HEK293 (cell line): ENCODE results near the gene METTL25B.

Experiments used
- ZNF112 ChIP-seq: fragments of 450-650 bp; formaldehyde crosslinking; IDR thresholded peaks from 2 replicates; pipeline ENCODE4 v1.5.0; 2017; ENCODE audit warnings: missing biosample characterization, missing genetic modification characterization
- ZNF140 ChIP-seq: fragments of 450-650 bp; formaldehyde crosslinking; IDR thresholded peaks from 2 replicates; pipeline ENCODE4 v1.5.1; 2016; ENCODE audit warnings: missing biosample characterization, missing genetic modification characterization
- TF ChIP-seq, protein P1 (sequence below): fragments of 450-650 bp; formaldehyde crosslinking; IDR thresholded peaks from 2 replicates; pipeline ENCODE4 v1.5.1; 2016; ENCODE audit warnings: missing biosample characterization, missing genetic modification characterization
- TF ChIP-seq, protein P2 (sequence below): fragments of 450-650 bp; formaldehyde crosslinking; IDR thresholded peaks from 2 replicates; pipeline ENCODE4 v1.5.1; 2016; ENCODE audit warnings: missing biosample characterization, missing genetic modification characterization, low read depth

DNA sequence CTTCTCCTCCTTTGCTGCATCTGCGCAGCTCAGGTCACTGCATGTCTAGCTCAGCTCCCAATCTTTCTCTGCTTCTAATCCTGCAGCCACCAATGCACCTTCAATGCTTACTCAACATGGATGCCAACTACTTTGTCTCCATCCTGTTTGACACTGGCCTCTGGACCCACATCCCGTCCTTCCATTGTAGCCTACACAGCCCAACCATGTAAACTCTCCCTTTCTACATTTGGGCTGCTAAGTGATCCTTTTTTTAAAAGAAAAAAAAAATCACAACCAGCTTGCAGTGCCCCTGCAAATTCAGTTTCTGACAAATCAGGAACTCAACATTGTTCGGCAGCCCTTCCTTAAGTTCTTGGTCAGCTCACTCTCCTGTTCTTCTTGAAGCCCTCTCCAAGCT is 13.4 kb upstream of the METTL25B start:
- TF ChIP-seq ZNF140 (tag by site-specific recombination), result no peak
- TF ChIP-seq, protein P1, sequence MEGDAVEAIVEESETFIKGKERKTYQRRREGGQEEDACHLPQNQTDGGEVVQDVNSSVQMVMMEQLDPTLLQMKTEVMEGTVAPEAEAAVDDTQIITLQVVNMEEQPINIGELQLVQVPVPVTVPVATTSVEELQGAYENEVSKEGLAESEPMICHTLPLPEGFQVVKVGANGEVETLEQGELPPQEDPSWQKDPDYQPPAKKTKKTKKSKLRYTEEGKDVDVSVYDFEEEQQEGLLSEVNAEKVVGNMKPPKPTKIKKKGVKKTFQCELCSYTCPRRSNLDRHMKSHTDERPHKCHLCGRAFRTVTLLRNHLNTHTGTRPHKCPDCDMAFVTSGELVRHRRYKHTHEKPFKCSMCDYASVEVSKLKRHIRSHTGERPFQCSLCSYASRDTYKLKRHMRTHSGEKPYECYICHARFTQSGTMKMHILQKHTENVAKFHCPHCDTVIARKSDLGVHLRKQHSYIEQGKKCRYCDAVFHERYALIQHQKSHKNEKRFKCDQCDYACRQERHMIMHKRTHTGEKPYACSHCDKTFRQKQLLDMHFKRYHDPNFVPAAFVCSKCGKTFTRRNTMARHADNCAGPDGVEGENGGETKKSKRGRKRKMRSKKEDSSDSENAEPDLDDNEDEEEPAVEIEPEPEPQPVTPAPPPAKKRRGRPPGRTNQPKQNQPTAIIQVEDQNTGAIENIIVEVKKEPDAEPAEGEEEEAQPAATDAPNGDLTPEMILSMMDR (tag by site-specific recombination), result no peak
- TF ChIP-seq ZNF112, result no peak
- TF ChIP-seq, protein P2, sequence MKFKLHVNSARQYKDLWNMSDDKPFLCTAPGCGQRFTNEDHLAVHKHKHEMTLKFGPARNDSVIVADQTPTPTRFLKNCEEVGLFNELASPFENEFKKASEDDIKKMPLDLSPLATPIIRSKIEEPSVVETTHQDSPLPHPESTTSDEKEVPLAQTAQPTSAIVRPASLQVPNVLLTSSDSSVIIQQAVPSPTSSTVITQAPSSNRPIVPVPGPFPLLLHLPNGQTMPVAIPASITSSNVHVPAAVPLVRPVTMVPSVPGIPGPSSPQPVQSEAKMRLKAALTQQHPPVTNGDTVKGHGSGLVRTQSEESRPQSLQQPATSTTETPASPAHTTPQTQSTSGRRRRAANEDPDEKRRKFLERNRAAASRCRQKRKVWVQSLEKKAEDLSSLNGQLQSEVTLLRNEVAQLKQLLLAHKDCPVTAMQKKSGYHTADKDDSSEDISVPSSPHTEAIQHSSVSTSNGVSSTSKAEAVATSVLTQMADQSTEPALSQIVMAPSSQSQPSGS, result no peak
